ENCODE data around the gene SMIM24.

- no peak for TF ChIP-seq NRF1 (conservative IDR thresholded peaks at IDR 0.05 in 1 of 2, IDR thresholded peaks at IDR 0.05 in 1 of 2)
- TF ChIP-seq EHMT2 (IDR thresholded peaks at IDR 0.05): no peak
- TF ChIP-seq SIRT6 (IDR thresholded peaks at IDR 0.05; ENCODE audit: low read depth, low read length): no peak
- TF ChIP-seq CTCF (IDR thresholded peaks at IDR 0.05 in 2 of 3, conservative IDR thresholded peaks at IDR 0.05 in 1 of 3; ENCODE audit: insufficient read depth in 2 of 3, low read depth in 1 of 3, low read length in 3 of 3): peak in 1 of 3 experiments; percentile 41; a peak in 3 of 6 replicates
These were observed 46.3 kb upstream of the SMIM24 start for GRCh38 chr19:3526507-3527237.
